Fibroblast of gingiva (primary cell): Measurements from ENCODE around the gene P4HA3.
"Not testable (repeated sequence)": the region's sequence is repeated elsewhere in the genome, so short reads cannot be mapped to it uniquely, and the experiment has no call there.

ENCODE experiments used
- DNase-seq: peaks from one replicate; pipeline ENCODE4 v3.0.0-alpha.2; 2011; ENCODE audit warnings: low read depth

Gene P4HA3

DNA sequence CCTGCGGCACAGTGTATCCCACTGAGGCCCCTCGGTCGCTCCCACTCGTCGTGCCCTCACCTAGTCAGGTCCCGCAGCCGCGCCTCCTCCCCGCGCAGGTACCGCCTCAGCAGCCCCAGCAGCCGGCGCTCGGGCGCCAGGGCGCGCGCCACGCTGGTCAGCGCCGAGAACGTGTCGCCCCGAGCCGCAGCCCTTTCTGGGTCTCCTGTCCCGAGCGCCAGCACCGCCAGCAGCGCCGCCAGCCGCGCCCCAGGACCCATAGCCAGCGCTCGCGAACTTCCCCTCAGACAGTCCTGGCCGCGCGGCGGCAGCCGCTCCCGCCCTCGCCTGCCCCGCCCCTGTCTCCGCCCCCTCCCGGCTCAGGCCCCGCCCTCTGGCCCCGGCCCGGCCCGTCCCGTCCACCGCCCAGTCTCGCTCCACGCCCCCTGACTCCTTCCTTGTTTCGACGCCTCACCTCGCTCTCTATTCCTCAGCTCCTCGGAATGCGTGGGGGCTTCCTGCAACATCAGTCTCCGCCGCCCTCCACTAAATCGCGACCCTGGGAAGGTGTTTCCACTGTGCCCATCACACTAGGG, at the start of gene P4HA3:
TSS of gene P4HA3 (minus strand) at position 289 of the 575 bp plus-strand sequence. CDS start at position 260, 29 bp downstream.
- no peak for DNase-seq

DNA sequence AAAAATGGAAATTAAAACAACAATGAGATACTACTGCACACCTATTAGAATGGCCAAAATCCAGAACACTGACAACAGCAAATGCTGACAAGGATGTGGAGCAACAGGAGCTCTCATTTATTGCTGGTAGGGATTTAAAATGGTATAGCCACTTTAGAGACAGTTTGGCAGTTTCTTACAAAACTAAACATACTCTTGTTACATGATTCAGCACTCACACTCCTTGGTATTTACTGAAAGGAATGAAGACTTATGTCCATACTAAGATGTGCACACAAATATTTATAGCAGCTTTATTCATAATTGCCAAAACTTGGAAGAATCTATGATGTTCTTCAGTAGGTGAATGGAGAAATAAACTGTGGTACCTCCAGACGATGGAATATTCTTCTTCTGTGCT, 46.0 kb upstream of the P4HA3 start:
- peak; percentile 5 for DNase-seq

DNA sequence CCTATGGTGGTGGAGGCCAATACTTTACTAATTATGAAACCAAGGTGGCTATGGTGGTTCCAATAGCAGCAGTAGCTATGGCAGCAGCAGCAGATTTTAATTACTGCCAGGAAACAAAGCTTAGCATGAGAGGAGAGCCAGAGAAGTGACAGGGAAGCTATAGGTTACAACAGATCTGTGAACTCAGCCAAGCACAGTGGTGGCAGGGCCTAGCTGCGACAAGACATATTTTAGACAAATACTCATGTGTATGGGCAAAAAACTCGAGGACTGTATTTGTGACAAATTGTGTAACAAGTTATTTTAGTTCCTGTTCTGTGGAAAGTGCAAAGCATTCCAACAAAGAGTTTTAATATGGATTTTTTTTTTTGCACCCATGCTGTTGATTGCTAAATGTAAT, 44.2 kb upstream of the P4HA3 start:
- no peak for DNase-seq

DNA sequence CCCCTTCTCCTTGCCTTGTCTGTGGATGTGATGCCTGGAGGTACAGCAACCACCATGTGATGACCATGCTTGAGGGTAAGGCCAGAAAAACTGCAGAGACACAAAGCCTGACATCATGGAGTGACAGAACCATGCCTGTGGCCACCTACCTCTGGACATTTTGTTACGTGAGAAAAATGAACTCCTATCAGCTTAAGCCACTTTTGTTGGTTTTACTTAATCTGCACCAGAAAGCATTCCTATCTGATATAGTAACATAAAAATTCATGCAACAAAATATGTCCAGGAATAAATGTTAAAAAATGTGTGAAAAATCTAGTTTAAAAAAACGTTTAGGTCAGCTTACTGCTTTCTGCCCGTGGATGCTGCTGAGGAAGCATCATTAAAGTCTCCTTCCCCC, 42.6 kb upstream of the P4HA3 start:
- peak; percentile 8 for DNase-seq

DNA sequence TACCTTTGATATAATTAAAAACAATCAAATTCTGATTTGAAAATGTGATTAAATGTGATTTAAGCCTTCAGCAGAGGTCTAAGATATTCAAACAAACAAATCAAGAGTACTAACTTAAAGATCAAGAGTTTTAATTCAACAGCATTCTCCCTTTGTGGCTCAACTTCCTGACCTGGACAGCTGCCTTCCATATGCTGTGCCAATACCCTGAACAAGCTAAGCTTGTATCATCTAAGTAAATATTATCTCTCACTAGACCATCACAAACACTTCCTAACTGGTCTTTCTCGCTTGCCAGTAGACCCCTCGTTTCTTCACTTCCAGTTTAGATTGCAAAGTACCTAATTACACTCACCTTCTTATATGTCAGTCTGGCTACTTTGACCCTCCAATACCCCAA, 35.9 kb upstream of the P4HA3 start:
- DNase-seq, result peak; percentile 49

DNA sequence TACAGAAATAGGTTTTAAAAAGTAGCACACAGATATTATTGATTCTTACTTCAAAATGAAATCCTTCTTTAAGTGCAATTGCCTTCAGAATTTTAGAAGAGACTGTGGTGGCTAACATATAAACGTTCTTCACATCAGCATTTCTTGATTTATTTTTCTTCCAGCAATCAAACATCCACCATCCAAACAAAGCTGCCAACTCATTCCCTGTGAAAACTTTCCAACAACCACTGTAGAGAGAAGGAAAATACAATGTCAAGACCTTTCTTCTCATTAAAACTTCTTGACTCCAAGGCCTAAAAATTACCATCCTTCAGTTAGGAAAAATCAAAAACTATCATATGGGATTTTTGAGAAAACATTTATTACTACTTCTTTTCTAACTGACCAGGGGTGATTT, 34.0 kb upstream of the P4HA3 start:
- DNase-seq, result peak; percentile 5

DNA sequence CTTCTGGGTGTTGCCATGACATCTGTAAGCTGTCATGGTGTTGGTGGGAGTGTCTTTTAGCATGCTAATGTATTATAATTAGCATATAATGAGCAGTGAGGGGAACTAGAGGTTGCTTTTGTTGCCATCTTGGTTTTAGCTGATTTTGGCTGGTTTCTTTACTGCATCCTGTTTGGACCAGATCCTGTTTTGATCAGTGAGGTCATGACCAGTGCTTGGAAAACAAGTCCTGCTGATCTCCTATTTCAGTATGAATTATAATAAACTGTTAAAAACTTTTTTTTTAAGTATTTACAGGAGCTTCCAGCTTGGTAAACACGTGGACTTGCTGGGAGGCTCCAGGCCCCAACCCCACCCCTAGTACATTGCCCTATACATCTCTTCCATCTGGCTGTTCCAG, 30.5 kb upstream of the P4HA3 start:
- no peak for DNase-seq

DNA sequence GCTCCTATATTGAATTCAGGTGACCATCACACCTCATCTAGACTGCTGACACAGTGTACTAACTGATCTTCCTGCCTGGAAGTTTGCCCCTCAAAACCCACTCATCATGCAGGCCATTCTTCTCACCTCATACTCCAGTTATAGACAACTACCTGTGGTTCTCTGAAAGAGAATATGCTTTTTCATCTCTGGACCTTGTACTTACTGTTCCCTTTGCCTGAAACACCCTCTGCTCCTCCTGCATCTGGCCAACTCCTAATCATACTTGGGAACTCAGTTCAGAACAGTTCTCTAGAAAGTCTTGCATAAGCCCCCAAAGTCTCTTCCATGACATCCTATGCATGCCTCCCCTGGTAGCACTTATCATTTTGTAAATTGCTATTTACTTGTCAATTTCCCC, 28.2 kb upstream of the P4HA3 start:
- DNase-seq, result no peak

DNA sequence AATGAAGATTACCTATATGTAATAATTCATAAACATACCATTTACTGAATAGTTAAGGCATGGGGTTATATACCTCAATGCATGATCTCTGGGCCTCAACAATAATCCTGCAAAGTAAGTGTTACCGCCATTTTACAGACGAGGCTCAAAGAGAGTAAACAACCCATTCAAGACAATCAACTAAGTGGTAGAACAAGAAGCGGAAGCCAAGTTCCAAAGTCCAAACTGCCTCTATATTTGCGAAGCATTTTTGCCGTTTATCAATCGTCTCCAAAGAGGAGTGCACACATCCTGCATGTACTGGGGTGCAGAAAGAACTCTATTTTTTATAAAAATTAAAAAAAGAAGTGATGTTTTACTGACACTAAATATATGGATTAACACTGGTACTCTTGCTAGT, 27.5 kb upstream of the P4HA3 start:
- DNase-seq, result no peak

DNA sequence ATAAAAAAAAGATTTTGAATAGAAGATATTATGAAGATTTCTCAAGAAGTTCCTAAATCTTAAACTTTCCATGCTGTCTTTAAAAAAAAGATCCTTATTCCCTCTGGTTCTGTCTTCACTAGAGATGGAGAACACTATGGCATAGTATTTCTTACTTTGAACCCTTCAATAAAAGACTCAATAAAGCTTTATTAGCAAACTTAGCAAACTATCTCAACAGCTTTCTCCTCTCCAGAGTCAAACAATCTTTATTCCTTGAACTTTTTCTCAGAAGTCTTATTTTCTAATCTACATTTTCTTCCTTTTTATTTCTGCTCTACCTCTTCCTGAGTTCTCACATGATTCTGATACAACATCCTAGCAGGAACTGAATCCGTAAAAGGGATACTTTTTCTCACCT, 21.8 kb upstream of the P4HA3 start:
- DNase-seq, result no peak

DNA sequence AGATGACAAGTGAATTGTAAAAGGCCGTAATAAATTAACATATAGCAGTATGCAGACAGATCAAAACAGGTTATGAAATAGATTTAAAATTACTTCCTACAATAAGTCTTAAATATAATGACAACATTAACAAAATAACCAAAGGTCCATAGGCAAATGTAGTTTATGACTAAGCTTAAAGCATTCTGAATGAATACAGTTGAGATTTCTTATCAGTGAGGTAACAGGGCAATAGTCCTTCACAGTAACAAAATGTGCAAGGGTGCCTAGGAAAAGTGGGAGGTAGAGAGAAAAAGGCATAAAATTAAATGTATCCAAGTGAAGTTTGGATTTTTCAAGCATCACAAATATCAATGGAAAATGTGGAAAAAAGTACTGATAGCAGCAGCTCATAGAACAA, 20.9 kb upstream of the P4HA3 start:
- DNase-seq, result no peak

DNA sequence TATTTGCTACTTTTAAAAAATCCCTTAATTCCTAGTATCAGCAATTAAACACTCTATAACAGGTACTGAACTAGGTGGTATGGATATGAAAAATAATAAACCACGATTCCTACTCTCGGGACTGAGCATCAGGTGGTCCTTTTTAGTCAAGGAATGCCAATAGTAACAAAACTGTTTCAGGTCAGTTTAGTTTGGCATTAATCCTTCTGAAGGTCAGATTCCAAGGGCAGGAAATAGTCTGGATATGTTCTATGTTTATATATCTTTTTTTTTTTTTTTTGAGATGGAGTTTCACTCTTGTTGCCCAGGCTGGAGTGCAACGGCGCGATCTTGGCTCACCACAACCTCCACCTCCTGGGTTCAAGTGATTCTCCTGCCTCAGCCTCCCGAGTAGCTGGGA, 19.6 kb upstream of the P4HA3 start:
- not testable (repeated sequence) for DNase-seq

DNA sequence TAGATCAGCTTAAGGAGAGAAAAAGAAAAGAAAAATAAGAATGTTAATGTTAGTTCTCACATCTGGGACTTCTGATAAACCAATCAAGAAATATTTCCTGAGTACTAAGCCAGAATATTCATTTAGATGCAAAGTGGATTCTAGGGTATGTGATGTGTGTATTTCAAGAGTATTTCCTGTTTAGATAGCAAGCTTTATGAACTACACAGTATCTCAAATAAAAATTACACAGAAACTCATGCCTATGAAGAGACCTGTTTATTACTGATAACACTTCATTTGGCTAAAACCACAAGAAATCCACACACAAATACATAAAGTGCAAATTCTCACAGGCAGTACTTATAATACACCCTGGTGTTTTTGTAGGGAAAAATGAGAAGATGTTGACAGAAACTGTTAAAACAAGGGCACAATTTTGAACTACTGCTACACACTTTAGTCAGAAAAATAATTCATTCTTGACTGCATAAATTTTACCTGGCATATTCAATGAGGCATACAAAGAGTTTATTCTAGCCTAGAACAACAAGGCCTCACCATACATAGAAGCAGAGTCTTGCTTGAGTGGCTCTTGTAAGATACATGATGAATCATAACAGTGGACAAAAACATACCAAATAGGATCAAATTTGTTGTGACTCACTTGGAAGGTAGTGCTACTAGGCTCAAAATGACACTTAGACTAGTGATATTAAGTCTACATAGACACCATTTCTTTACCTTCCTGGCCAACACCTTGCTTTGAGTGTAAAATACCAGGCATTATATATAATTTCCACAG, 18.8 kb upstream of the P4HA3 start:
- DNase-seq, result peak; percentile 44

DNA sequence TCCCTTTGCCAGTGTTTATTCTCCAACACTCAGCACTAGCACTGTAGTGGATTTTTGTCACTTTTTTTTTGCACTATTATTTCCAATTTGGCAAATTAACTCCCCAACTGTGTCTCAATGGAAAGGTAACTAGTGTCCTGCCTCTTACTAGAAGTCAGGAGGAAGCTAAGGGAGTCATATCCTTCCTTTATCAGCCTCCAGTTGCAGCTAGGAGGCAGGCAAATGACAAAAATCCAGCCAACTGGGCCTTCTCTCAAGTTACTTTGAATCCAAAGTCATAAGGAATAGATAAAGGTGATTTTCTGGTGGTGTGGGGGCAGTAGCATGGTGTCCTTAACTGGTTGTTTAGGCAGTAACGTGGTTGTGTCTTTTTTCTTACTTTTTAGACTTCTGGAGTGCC, 15.6 kb upstream of the P4HA3 start:
- no peak for DNase-seq

DNA sequence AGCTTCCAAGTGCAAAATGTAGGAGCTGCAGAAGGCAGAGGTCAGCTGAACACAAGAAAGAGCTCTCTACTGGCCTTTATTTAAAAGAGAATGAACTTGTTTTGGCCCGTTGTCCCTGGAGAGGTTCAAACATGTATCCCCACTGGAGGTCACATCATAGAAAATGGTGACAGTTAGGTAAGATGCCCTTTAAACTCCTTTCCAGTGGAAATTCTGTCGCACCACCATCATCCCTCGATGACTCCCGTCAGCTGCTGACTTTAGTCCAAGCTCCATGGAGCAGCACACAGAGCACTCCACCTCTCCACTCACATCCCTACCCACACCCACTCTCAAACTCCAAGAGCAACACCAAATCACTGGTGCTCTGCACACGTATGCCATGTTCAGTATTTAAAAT, 15.2 kb upstream of the P4HA3 start:
- DNase-seq, result no peak

DNA sequence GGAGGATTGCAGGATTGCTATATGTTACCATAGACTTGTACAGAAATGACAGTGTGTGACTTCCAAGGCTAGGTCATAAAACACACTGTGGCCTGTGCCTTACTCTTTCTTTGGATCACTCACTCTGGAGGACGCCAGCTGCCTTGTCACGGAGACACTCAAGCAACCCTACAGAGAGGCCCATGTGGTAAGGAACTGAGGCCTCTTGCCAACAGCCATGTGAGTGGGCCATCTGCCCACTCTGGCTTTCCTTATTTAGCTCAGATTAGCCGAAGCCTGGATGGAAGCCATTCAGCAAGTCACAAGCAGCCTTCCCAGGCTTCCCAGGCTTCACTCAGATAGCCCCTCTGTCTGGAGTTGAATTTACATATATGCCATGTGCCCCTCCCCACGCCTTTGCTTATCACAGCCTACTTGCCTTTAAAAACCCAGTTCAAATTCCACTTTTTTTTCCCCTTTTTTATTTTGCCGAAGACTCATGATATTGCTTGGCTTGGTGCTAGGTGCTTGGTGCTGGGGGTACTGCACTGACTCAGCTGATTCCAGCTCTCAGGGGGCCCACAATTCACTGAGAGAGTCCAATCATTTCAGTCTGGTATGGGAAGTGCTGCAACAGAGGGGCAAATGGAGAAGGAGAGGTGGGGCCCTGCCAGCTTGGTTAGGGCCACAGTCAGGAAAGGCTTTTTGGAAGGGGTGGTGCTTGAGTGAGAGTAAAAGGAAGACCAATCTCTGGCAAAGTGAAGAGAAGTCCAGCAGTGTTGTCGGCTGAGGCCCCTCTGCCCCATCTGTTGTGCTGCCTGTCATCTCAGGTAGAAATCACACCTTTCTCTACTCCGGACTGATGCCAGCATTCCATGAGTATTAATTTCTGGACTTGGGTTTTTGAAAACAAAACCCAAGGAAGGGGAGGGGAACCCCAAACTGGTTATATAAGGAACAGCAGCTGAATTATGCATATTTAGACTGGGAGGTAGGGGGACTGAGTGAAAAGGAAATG, 14.5 kb upstream of the P4HA3 start:
- peak; percentile 93 for DNase-seq

DNA sequence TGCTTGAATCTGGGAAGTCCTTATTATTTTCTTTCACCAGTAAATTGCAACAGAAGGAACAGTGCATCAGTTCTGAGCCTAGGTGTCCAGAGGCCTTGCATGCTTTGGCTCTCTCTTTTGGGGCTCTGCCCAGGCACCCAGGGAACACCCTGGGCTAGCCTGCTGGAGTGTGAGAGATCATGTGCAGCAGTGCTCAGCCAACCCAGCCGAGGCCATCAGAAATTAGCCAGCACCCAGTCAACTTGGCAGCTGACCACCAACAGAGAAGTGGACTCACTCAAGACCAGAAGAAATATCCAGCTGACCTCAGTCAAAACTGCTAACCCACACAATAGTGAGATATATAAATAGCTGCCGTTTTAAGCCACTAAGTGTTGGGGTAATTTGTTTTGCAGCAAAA, 11.2 kb upstream of the P4HA3 start:
- peak; percentile 73 for DNase-seq

DNA sequence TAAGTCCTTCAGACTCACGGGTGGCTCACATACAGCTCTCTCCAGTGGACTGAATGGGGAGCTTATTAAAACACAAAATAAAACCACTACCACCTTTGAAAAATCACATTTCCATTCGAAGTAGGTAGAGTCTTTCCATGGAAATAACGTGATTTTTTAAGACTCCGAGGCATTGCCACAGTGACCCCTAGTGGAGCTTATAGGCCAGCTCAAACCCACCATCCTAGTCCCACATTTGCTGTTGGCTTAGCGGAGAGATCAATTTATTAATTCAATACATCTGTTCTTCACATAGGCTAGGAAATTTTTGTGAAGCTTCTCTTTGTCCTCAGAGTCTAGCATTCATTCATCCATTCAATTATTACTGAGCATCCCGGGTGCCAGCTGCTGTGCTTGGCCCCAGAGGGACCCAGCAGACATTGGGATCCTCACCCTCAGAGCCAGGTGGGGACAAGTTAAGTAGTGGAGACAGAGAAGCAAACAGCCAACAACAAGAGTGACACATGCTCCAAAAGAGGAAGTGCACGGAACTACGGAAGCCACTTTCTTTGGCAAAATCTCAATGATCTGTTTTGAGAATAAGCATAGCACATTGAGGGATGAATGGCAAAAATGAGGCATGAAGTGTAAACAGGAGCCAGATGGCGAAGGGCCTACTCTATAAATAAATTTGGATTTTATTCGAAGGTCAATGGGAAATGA, 10.2 kb upstream of the P4HA3 start:
- peak; percentile 75 for DNase-seq

DNA sequence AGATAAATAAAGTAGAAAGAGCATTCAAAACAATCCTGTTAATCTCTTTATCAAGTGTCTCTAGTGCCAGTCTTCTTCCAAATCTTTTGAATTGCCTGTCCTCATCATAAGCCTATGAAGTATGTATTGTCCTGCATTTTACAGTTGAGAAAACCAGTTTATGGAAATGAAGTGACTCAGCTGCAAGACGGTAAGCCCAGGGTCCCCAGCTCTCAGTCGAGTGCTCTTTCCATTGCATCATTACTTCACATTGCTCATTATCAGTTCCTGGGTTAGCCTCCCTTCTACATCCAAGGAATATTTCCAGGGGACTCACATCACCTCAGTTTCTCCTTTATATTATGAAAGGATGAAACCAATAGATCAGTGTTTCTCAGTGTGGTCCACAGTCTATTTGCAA, 9.1 kb upstream of the P4HA3 start:
- no peak for DNase-seq

DNA sequence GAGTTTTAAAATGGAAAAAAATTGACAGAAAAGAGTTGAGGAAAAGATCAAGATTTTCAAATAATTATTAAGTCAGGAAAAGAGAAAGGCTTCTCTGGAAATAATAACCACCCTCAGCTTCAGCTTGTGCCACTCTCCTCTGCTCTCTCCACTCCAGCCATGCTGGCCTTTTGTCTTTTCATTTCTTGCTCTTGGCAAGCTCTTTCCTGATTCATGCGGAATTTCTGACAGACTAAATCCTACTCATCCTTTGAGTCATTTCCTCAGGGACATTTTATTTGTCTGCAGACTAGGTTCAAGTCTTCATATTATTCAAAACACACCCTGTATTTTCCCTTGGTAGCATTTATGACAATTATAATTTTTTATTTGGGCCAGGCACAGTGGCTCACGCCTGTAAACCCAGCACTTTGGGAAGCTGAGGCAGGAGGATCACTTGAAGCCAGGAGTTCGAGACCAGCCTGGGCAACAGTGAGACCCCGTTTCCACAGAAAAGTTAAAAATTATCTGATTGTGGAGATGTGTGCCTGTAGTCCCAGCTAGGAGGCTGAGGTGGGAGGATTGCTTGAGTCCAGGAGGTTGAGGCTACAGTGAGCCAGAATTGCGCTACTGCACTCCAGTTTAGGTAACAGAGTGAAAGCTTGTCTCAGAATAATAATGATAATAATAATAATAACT, 7.8 kb upstream of the P4HA3 start:
- peak; percentile 83 for DNase-seq

DNA sequence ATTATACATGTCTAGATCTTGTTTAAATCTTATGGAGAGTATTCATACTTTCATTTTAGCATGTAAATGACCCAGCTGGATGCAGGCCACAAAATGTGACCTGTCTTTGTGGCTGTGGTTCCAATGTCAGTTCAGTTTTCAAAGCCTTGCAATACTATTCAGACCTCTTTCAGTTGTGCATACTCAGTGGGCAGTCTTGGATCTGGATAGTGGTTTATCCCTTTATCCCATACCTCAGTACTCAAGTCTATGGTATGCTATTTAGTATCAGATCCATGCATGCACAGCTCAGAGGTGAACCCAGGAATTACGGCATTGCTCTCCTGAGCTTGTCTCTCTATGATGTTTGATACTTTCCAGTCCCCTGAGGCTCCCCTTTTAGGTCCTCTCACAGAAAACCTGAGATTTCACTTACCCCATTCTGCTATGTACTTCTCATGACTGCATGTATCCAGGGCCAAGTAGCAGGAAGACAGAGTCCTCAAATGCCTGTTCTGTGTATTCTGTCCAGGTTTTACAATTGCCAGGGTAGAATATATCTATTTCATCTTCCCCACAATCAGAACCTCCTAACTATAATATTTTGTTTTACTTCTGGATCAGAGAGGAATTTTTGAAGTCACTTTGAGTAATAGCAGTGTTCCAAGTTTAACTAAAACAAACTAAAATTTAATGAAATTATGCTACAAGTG, 6.9 kb upstream of the P4HA3 start:
- DNase-seq, result no peak
